ENCODE data around the gene BMAL1. TPM values are rescaled to one million over a fixed set of nuclear protein-coding genes. Genes with fewer than 3 reads are reported as not detected.

BMAL1 gene
- total RNA-seq, 1 donor from 2014 or later, result 11.6 TPM

DNA sequence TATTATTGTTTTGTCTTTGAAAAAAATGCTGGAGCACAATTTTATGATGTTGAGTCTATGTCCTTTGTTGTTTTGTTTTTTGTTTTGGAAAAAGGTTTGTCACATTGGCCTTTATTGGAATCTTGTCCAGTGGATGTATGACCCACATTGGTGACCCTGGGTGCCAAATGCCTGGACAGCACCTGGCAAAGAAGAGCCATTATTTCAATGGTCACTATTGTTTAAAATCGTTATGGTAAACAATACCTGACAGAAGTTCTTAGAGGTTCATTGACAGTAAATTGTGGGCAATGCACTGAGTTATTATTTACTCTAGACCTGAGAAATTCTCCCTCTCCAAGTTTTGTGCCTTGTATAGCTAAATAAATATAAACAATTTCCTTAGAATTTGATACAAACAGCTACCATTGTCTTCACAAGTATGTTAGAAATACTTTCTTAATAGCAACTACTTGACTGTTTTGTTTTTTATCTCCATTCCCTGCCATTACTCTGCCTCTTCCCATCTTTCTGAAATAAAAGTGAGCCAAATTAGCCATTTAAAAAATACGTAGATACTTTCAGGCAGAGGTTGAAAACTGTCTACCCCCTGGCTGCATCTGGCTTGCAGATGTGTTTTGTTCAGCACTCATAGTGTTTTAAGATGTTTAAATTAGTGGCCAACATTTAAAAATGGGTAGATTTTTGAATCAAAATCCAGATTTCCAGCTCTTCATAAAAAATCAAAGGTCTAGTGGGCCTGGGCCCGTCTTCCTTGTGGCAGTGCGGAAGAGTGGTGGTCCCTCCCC lies 39.9 kb downstream of the BMAL1 start:
- no peak for DNase-seq

DNA sequence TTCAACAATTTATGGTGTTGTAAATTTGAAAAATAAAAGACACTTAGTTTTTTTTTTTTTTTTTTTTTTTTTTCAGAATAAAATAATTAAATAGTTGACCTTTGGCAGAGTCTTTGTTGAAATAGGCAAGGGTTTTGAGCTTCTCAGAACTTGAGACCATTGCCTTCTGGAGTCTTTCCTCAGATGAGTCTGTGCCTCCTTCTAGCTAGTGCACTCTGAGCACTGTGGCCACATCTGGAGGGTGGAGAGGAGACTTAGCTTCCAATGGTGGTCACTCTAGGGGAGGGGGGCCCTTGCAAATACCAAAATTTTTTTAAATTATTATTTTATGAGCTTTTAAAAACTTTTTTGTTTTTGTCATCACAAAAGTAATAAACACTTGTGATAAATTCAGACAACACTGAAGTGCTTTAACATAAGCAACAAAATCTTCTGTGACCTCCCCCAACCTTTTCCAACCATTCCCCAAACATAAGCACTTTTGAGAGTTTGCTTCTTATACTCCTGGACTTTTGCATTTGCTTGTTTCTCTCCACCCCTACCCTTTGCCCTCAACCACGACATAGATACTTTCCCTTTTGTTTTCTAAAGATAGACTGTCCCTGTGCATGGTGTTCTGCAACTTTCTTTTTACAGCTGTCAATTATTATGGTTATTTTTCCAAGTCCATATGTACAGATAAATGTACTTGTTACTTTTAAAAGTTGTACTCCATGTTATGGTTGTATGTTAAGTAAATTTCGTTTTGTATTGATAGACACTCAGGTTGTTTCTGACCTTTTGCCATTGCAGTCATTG lies 41.1 kb downstream of the BMAL1 start:
- no peak for DNase-seq

DNA sequence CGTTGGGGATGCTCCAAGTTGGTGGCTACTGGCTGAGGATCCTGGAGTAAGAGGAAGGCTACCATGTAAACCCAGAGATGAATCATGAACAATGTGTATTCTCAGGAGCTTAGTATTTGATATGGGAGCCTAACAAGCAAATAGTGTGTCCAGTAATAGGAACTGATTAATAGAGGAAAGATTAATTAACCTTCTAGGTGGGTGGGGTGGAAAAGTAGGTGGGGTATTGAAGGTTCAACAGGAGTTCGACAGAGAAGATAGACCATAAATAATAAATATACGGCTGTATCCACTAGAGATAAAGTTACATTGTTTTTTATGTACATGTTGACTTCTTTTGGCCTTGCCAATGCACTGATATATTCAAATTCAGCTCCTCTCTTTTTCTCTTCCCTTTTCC lies 43.1 kb downstream of the BMAL1 start:
- no peak for DNase-seq

- DNase-seq, result no peak
Observed at GRCh38 chr11:13321431-13321830, 43.8 kb downstream of the BMAL1 start.

DNA sequence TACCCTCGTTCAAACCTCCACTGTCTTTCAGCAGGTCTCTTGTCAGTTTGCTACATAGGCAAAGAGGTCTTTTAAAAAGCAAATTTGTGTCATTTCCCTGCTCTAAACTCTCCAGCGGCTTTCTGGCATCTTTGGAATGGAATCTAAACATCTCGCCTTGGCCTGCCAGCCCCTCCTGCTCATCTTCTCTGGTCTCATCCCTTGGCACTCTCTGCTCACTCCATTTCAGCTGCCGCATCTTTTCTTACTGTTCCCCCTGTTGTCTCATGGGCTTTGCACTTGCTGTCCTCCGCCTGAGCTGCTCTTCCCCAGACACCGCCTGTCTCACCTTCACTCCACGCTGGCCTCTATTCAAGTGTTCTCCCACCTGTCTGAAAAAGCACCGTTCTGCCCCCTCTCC lies 46.6 kb downstream of the BMAL1 start:
- no peak for DNase-seq

GRCh38 chr11:13324709-13325108 lies 47.1 kb downstream of the BMAL1 start:
- DNase-seq, result no peak

- peak; percentile 35 for DNase-seq
Observed at GRCh38 chr11:13327421-13327820, 49.8 kb downstream of the BMAL1 start.

DNA sequence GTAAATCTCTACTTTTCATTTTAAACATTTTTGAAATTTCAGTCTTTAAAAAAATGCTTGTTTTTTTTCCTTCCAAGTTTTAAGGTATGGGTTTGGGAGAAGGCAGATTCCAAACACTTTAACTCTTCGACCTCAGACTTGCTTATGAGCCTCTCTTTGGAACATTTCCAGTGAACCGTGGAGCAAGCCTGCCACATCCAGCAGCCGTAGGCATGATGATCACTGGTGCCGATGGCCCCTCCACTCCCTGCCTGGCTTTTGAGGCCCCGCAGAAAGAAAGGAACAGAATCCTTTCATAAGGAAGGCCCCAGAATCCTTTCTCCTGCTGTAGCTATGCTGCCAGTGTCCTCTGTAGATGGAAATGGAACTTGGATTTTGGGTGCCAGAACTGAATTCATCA lies 50.7 kb downstream of the BMAL1 start:
- DNase-seq, result no peak

GRCh38 chr11:13329670-13330356 lies 52.2 kb downstream of the BMAL1 start:
- DNase-seq, result no peak

DNA sequence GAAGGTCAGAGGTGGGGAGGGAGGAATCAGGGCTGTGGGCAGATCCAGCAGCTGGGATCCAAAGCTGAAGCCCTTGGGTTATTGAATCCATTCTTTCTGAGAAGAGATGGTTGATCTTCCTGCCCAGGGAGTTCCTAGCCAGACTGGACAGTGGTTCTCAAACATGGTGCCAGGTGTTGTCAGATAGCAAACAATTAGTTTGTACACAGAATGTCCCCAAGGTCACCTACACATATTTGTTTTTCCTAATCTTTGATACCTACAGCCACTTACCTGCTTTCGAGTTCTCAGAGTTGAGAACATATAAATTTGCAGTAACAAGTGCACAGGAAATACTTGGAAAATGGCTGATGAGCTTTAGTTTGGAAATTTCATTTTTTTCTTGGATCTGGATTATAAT lies 54.5 kb downstream of the BMAL1 start:
- DNase-seq, result no peak

DNA sequence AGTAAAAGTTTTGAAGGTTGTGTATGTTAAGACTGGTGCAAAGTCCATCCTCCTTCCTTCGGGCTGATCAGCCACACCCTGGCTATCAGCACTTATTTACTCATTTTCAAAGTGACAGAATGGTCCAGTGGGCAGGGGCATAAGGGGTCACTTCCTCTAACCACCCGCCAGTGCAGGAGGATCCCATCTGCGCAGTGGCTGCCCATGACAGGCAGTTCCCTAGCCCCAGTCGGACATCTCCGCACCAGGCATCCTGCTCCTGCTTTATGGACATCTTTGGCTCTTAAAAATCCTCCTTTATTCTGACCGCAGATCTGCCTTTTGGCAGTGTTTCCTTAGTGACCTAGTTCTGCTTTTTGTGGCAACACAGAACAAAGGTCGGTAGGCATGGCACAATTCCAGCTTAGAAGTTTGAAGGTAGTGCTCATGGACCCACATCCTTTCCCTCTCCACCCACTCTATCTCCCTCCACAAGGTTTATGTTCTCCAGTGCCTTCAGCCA lies 55.9 kb downstream of the BMAL1 start:
- DNase-seq, result no peak

GRCh38 chr11:13334034-13334786 lies 56.6 kb downstream of the BMAL1 start:
- DNase-seq, result no peak

GRCh38 chr11:13335319-13335718 lies 57.7 kb downstream of the BMAL1 start:
- DNase-seq, result peak; percentile 82

DNA sequence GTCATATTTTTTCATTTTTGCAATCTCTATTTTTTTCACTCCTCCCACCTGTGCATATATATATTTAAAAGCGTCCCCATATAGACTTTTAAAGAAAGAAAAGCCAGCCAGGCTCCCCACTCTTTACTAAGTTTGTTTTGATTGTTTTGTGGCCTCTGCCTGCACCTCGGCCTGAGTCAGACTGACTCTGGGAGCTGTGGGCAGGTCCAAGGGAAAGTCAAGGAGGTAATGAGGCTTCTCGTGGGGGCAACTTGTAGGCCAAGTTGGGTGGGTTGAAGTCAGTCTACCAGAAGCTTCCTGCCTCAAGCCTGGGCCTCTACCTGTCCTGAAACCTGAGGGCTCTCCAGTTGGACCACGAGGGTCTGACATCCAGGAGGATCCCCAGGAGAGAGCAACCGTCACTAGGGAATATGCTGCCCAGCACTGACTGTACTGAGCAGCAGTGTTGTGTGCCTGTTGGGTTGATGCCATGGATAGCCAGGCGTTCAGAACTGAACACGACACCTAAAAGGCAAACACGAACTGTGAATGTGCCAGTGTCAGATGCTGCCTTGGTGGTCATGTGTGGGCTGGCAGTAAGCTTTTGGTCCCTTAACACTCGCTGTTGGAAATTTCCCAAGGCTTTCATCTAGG lies 58.8 kb downstream of the BMAL1 start:
- DNase-seq, result no peak

DNA sequence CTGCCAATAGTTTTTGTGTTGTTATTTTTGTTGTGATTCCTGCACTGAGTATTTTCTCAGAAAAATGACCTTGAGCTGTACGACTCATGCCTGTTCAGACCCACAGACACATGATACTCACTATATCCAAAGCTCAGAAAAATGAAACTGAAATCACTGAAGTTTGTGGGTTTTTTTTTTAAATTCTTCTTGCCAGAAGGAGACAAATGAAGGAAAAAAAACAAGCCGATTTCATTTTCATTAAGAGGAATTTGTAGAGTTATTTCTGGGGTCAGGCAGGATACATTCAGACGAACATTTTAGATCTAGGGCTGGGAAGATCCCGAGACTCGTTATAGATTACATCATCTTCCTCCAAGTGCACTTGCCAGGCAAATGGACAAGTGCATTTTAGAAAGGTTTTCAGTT lies 60.4 kb downstream of the BMAL1 start:
- DNase-seq, result peak; percentile 73

- DNase-seq, result peak; percentile 66
Observed at GRCh38 chr11:13338427-13339069, 61.0 kb downstream of the BMAL1 start.

GRCh38 chr11:13339195-13340153 lies 61.9 kb downstream of the BMAL1 start:
- DNase-seq, result peak; percentile 94

GRCh38 chr11:13341026-13341425 lies 63.4 kb downstream of the BMAL1 start:
- no peak for DNase-seq

DNA sequence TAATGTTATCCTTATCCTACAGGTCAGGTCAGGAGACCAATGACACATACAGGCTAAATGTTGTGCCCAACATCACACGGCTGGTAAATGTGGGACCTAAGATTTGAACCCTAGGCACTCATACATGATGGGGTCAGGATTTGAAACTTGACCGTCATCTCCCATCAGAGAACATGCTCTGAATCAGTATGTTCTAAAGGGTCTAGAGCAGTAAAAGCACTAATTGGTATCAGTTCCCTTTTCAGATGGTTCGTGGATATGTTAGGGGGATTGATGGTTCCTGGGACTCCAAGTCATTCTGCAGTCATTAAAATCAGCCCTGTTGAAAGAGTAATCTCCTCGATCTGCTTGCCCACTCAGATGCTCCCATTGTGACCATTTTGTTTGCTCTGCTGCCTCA lies 65.5 kb downstream of the BMAL1 start:
- no peak for DNase-seq
